GM18868 (cell line): ENCODE measurements around the gene ABCG4.
"Not testable (repeated sequence)": the region's sequence is repeated elsewhere in the genome, so short reads cannot be mapped to it uniquely, and the experiment has no call there.

Experiments used
- ATAC-seq: cut with Tn5 transposase; IDR thresholded peaks from one replicate; pipeline ENCODE4 v1.9.1; 2021; ENCODE audit warnings: mild to moderate bottlenecking, moderate library complexity; ENCODE audit not compliant: unreplicated experiment

ABCG4 gene

GRCh38 chr11:119115484-119116234 is 33.2 kb upstream of the ABCG4 start:
- no peak for ATAC-seq

- ATAC-seq = no peak
These were observed 32.6 kb upstream of the ABCG4 start for GRCh38 chr11:119116235-119116594.

- no peak for ATAC-seq
These were observed 32.3 kb upstream of the ABCG4 start for GRCh38 chr11:119116601-119117000.

- no peak for ATAC-seq
These were observed 31.7 kb upstream of the ABCG4 start for GRCh38 chr11:119117004-119117706.

- no peak for ATAC-seq
These were observed 30.6 kb upstream of the ABCG4 start for GRCh38 chr11:119118227-119118626.

- ATAC-seq = no peak
These were observed 29.9 kb upstream of the ABCG4 start for GRCh38 chr11:119118946-119119345.

GRCh38 chr11:119120639-119121007 is 28.2 kb upstream of the ABCG4 start:
- no peak for ATAC-seq

- peak; percentile 95 for ATAC-seq
These were observed 27.6 kb upstream of the ABCG4 start, which contains the start of gene HINFP for GRCh38 chr11:119121008-119121810. Gene HINFP, plus strand, starts transcription at chr11:119121580. Its CDS starts 5,365 bp downstream, at chr11:119126945.

- no peak for ATAC-seq
These were observed 27.1 kb upstream of the ABCG4 start for GRCh38 chr11:119121811-119122124.

GRCh38 chr11:119125821-119126220 is 23.0 kb upstream of the ABCG4 start:
- no peak for ATAC-seq

GRCh38 chr11:119126675-119127268 is 22.1 kb upstream of the ABCG4 start:
- no peak for ATAC-seq

GRCh38 chr11:119130662-119131061 is 18.2 kb upstream of the ABCG4 start:
- ATAC-seq = no peak

- ATAC-seq = no peak
These were observed 14.4 kb upstream of the ABCG4 start for GRCh38 chr11:119134389-119134978.

- not testable (repeated sequence) for ATAC-seq
These were observed 9.6 kb upstream of the ABCG4 start for GRCh38 chr11:119139276-119139675.

- no peak for ATAC-seq
These were observed 3.9 kb upstream of the ABCG4 start for GRCh38 chr11:119144825-119145486.

- ATAC-seq = no peak
These were observed 3.3 kb upstream of the ABCG4 start for GRCh38 chr11:119145551-119145950.

- no peak for ATAC-seq
These were observed 1.1 kb upstream of the ABCG4 start for GRCh38 chr11:119147604-119148333.

GRCh38 chr11:119148720-119149017 is 183 bp upstream of the ABCG4 start:
- ATAC-seq = no peak

- no peak for ATAC-seq
These were observed 979 bp downstream of the ABCG4 start for GRCh38 chr11:119149786-119150275.

- ATAC-seq = no peak
These were observed 3.2 kb downstream of the ABCG4 start for GRCh38 chr11:119152043-119152442.
